Measurements from ENCODE around the gene CENPV.

GRCh38 chr17:16383772-16384287, 30.6 kb upstream of the CENPV start:
- TF ChIP-seq CTCF (conservative IDR thresholded peaks at IDR 0.05) (no peak), ZFX (IDR thresholded peaks at IDR 0.05) (no peak)

Measured in C4-2B (cell line).